HEK293 (cell line): ENCODE measurements around the gene TULP1.

ENCODE experiments used
- CTCF ChIP-seq: fragments of 450-650 bp; formaldehyde crosslinking; IDR thresholded peaks from 2 replicates; pipeline ENCODE4 v1.5.1; 2016; ENCODE audit warnings: missing biosample characterization, missing genetic modification characterization
- FEZF1 ChIP-seq: fragments of 450-650 bp; formaldehyde crosslinking; IDR thresholded peaks from 2 replicates; pipeline ENCODE4 v1.5.1; 2016; ENCODE audit warnings: missing biosample characterization, missing genetic modification characterization
- HOXA7 ChIP-seq: sonication (generic); formaldehyde crosslinking; IDR thresholded peaks from 2 replicates; pipeline ENCODE4 v1.8.1; 2022; ENCODE audit warnings: missing genetic modification reagents, borderline replicate concordance
- REPIN1 ChIP-seq: fragments of 450-650 bp; formaldehyde crosslinking; IDR thresholded peaks from 2 replicates; pipeline ENCODE4 v1.5.1; 2017; ENCODE audit warnings: missing biosample characterization, missing genetic modification characterization, low read depth
- REST ChIP-seq: fragments of 450-650 bp; formaldehyde crosslinking; IDR thresholded peaks from 2 replicates; pipeline ENCODE4 v1.5.1; 2016; ENCODE audit warnings: missing biosample characterization, missing genetic modification characterization
- ZBTB49 ChIP-seq: fragments of 450-650 bp; formaldehyde crosslinking; IDR thresholded peaks from 2 replicates; pipeline ENCODE4 v1.5.1; 2016; ENCODE audit warnings: missing biosample characterization, missing genetic modification characterization, low read depth
- ZNF518A ChIP-seq: fragments of 450-650 bp; formaldehyde crosslinking; conservative IDR thresholded peaks from 2 replicates; pipeline ENCODE4 v1.5.1; 2016; ENCODE audit warnings: low read depth, missing biosample characterization, missing genetic modification characterization
- ZNF558 ChIP-seq: fragments of 450-650 bp; formaldehyde crosslinking; IDR thresholded peaks from 2 replicates; pipeline ENCODE4 v1.5.1; 2016; ENCODE audit warnings: missing biosample characterization, missing genetic modification characterization
- ZNF629 ChIP-seq: fragments of 450-650 bp; formaldehyde crosslinking; IDR thresholded peaks from 2 replicates; pipeline ENCODE4 v1.5.1; 2017; ENCODE audit warnings: missing biosample characterization, missing genetic modification characterization
- ZNF768 ChIP-seq: fragments of 450-650 bp; formaldehyde crosslinking; IDR thresholded peaks from 2 replicates; pipeline ENCODE4 v1.5.1; 2018; ENCODE audit warnings: missing biosample characterization, mild to moderate bottlenecking, missing genetic modification characterization

- no peak for TF ChIP-seq CTCF (tag by site-specific recombination)
- no peak for TF ChIP-seq REST (tag by site-specific recombination)
- no peak for TF ChIP-seq ZNF518A (tag by site-specific recombination)
- TF ChIP-seq ZBTB49 (tag by site-specific recombination), result no peak
- TF ChIP-seq REPIN1, result no peak
- no peak for TF ChIP-seq FEZF1 (tag by site-specific recombination)
- no peak for TF ChIP-seq ZNF768 (tag by site-specific recombination)
- TF ChIP-seq ZNF629 (tag by site-specific recombination), result no peak
- no peak for TF ChIP-seq HOXA7 (CRISPR knock-in tag)
- TF ChIP-seq ZNF558 (tag by site-specific recombination), result no peak
These were observed 20.3 kb downstream of the TULP1 start for GRCh38 chr6:35492258-35492973.
